A549 (cell line): ENCODE results near the gene PHF21A. TPM values are rescaled to one million over a fixed set of nuclear protein-coding genes. Genes with fewer than 3 reads are reported as not detected.
"Not testable (repeated sequence)": the region's sequence is repeated elsewhere in the genome, so short reads cannot be mapped to it uniquely, and the experiment has no call there.

ENCODE experiments used
- ATAC-seq, 2 experiments: fragments of 200-7000 bp in 1 of 2; fragments of >200 bp in 1 of 2; cut with Nextera tagmentation in 1 of 2; cut with Tn5 transposase in 1 of 2; 3 replicates each; pipeline versions ENCODE4 v1.8.0 to v1.9.1; 2018 to 2020; ENCODE audit warnings: mild to moderate bottlenecking in 1 of 2, moderate library complexity in 1 of 2
- CTCF ChIA-PET: fragments of 300-600 bp; sonication (Branson Sonifier 250); formaldehyde crosslinking; extraction: SDS; loops from one replicate; lab custom pipeline; 2021; ENCODE audit warnings: antibody characterized with exemption, inconsistent platforms; lab: Yijun Ruan, JAX
- POLR2A ChIA-PET: fragments of 350-600 bp; formaldehyde crosslinking; extraction: SDS; loops from one replicate; lab custom pipeline; 2021; ENCODE audit warnings: antibody characterized with exemption, inconsistent platforms; lab: Yijun Ruan, JAX
- DNase-seq, 2 experiments: peaks; one replicate each; pipeline versions ENCODE4 v3.0.0 to v3.0.0-alpha.2; 2011 to 2016; ENCODE audit warnings: low read depth in 1 of 2, low spot score in 1 of 2
- FAIRE-seq: peaks from 2 replicates; lab custom pipeline; 2011; peaks lifted over from hg19 to GRCh38; lab: Jason Lieb, UNC
- H3K27ac ChIP-seq, 2 experiments: fragments of >200 bp; sonication (Bioruptor Twin); formaldehyde crosslinking; 3 replicates each; pipeline ENCODE4 v1.5.1; 2016 to 2017
- H3K4me1 ChIP-seq: fragments of >200 bp; sonication (Bioruptor Twin); formaldehyde crosslinking; 3 replicates; pipeline ENCODE4 v1.6.1; 2016
- H3K4me2 ChIP-seq: fragments of >200 bp; sonication (Bioruptor Twin); formaldehyde crosslinking; 3 replicates; pipeline ENCODE4 v1.6.1; 2016
- H3K4me3 ChIP-seq: fragments of >200 bp; sonication (Bioruptor Twin); formaldehyde crosslinking; 3 replicates; pipeline ENCODE4 v1.5.1; 2016
- H3K9me3 ChIP-seq: fragments of >200 bp; sonication (Bioruptor Twin); formaldehyde crosslinking; 3 replicates; pipeline ENCODE4 v1.6.1; 2016
- FOSL2 ChIP-seq, 2 experiments: fragments of 450-650 bp in 1 of 2; fragments of >200 bp in 1 of 2; sonication (Bioruptor Twin) in 1 of 2; formaldehyde crosslinking; IDR thresholded peaks; 2 replicates each; pipeline versions ENCODE4 v1.5.0 to v1.6.1; 2016 to 2020; ENCODE audit warnings: mild to moderate bottlenecking in 1 of 2, moderate library complexity in 1 of 2
- HDAC2 ChIP-seq: fragments of 200-600 bp; sonication (generic); IDR thresholded peaks from 2 replicates; pipeline ENCODE4 v1.6.1; 2016
- HOXB5 ChIP-seq: fragments of 250-450 bp; sonication (Bioruptor Pico); IDR thresholded peaks from 2 replicates; pipeline ENCODE4 v1.5.0; 2020; ENCODE audit warnings: mild to moderate bottlenecking, moderate library complexity
- MAZ ChIP-seq: fragments of 150-350 bp; IDR thresholded peaks from 2 replicates; pipeline ENCODE4 v1.6.1; 2014; ENCODE audit warnings: antibody characterized with exemption, low read depth, low read length, borderline replicate concordance
- NPAS2 ChIP-seq: fragments of 250-450 bp; sonication (Bioruptor Pico); IDR thresholded peaks from 2 replicates; pipeline ENCODE4 v1.8.0; 2022; ENCODE audit warnings: mild to moderate bottlenecking, moderate library complexity, borderline replicate concordance
- PHF8 ChIP-seq: fragments of 200-600 bp; sonication (generic); IDR thresholded peaks from 2 replicates; pipeline ENCODE4 v1.6.1; 2016; ENCODE audit warnings: low read depth, mild to moderate bottlenecking, antibody characterized with exemption, moderate library complexity, borderline replicate concordance
- RARB ChIP-seq: fragments of 250-450 bp; sonication (Bioruptor Pico); IDR thresholded peaks from 2 replicates; pipeline ENCODE4 v1.8.0; 2021; ENCODE audit warnings: mild to moderate bottlenecking, moderate library complexity
- RFX5 ChIP-seq: fragments of 450-650 bp; IDR thresholded peaks from 2 replicates; pipeline ENCODE4 v1.7.1; 2014; ENCODE audit warnings: antibody characterized with exemption, mild to moderate bottlenecking, moderate library complexity
- TP53 ChIP-seq: fragments of 250-450 bp; sonication (Bioruptor Pico); IDR thresholded peaks from 2 replicates; pipeline ENCODE4 v1.5.0; 2021; ENCODE audit warnings: mild to moderate bottlenecking, moderate library complexity
- ZFP36 ChIP-seq: fragments of 450-650 bp; IDR thresholded peaks from 2 replicates; pipeline ENCODE4 v1.6.1; 2014; ENCODE audit warnings: borderline replicate concordance; ENCODE audit not compliant: partially characterized antibody
- ZNF302 ChIP-seq: fragments of 250-450 bp; sonication (Bioruptor Pico); IDR thresholded peaks from 2 replicates; pipeline ENCODE4 v1.9.0; 2021; ENCODE audit warnings: inconsistent platforms, mild to moderate bottlenecking, moderate library complexity
- WGBS: methylation state at CpG from one replicate; pipeline ENCODE4 v1.1.6; 2017; ENCODE audit errors: missing lambda C conversion rate; 5-methylcytosine and 5-hydroxymethylcytosine counted together
- polyA plus RNA-seq, 4 experiments: library from polyadenylated mRNA; depleted of rRNA in 3 of 4; stranded (reverse); fragments of >200 nt; fragmentation: RNase III in 1 of 4; extraction: RNeasy Plus Mini Kit Qiagen cat#74134 plus additional on column Dnase treatment in 1 of 4; gene quantifications; 2 replicates in 3 of 4; 3 replicates in 1 of 4; pipeline ENCODE4 v1.2.3, GENCODE V29; 2011 to 2017
- TF ChIP-seq, protein P1 (sequence below): fragments of >200 bp; sonication (Bioruptor Twin); formaldehyde crosslinking; IDR thresholded peaks from 2 replicates; pipeline ENCODE4 v1.6.1; 2016
- TF ChIP-seq, protein P2 (sequence below): fragments of 200-600 bp; sonication (generic); IDR thresholded peaks from 2 replicates; pipeline ENCODE4 v1.6.1; 2016; ENCODE audit warnings: antibody characterized with exemption, mild to moderate bottlenecking, moderate library complexity
- TF ChIP-seq, protein P3 (sequence below): fragments of >200 bp; sonication (Bioruptor Twin); formaldehyde crosslinking; IDR thresholded peaks from 3 replicates; pipeline ENCODE4 v1.5.1; 2016
- TF ChIP-seq, protein P4 (sequence below): fragments of >200 bp; sonication (Bioruptor Twin); formaldehyde crosslinking; IDR thresholded peaks from 3 replicates; pipeline ENCODE4 v1.6.1; 2016

Gene PHF21A
- polyA plus RNA-seq, 2 of the 4 experiments (the other 2 are of a cell fraction), result 20.0 to 31.9 TPM

DNA sequence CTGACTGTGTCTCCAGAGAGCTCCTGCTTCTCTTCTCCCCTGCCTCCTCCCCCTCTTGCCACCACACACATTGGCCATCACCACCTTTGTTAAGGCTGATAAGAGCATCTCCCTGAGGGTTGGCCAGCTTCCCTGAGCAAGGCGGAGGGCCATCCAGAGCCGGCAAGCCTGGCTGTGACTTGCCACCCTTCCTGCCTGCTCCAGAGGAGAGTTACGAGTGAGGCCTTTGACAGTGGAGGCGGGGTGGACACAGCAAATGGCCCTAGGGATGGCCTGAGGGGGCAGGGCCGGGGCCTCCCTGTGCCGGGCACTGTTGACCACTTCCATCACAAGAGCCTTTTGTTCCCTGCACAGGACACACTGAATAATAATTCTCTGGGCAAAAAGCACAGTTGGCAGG is 219.6 kb downstream of the PHF21A start (continued):
- no peak for TF ChIP-seq RFX5
- TF ChIP-seq MAZ, result no peak
- no peak for TF ChIP-seq ZNF302
- no peak for TF ChIP-seq TP53
- no peak for TF ChIP-seq FOSL2 (IDR thresholded peaks at IDR 0.05)
- no peak for TF ChIP-seq FOSL2 (CRISPR knock-in tag; IDR thresholded peaks at IDR 0.05)
- no peak for TF ChIP-seq ZFP36

GRCh38 chr11:45900916-45901617 is 220.2 kb downstream of the PHF21A start:
- Histone ChIP-seq H3K4me1 (peaks cover 12% of the 10 kb centered on the region; the same call in 2 of the 3 replicates), H3K27ac (no peak overlapping the region), H3K4me2 (peak overlapping the region; percentile 73), H3K4me3 (peak overlapping the region; percentile 57; the same call in 1 of the 3 replicates), H3K9me3 (no peaks in the 10 kb centered on the region)
- TF ChIP-seq, protein P1, sequence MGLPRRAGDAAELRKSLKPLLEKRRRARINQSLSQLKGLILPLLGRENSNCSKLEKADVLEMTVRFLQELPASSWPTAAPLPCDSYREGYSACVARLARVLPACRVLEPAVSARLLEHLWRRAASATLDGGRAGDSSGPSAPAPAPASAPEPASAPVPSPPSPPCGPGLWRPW, result no peak
- TF ChIP-seq, protein P2, sequence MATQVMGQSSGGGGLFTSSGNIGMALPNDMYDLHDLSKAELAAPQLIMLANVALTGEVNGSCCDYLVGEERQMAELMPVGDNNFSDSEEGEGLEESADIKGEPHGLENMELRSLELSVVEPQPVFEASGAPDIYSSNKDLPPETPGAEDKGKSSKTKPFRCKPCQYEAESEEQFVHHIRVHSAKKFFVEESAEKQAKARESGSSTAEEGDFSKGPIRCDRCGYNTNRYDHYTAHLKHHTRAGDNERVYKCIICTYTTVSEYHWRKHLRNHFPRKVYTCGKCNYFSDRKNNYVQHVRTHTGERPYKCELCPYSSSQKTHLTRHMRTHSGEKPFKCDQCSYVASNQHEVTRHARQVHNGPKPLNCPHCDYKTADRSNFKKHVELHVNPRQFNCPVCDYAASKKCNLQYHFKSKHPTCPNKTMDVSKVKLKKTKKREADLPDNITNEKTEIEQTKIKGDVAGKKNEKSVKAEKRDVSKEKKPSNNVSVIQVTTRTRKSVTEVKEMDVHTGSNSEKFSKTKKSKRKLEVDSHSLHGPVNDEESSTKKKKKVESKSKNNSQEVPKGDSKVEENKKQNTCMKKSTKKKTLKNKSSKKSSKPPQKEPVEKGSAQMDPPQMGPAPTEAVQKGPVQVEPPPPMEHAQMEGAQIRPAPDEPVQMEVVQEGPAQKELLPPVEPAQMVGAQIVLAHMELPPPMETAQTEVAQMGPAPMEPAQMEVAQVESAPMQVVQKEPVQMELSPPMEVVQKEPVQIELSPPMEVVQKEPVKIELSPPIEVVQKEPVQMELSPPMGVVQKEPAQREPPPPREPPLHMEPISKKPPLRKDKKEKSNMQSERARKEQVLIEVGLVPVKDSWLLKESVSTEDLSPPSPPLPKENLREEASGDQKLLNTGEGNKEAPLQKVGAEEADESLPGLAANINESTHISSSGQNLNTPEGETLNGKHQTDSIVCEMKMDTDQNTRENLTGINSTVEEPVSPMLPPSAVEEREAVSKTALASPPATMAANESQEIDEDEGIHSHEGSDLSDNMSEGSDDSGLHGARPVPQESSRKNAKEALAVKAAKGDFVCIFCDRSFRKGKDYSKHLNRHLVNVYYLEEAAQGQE, result no peak
- TF ChIP-seq ZNF302 (no peak), PHF8 (no peak), HDAC2 (no peak), RARB (no peak), TP53 (no peak), HOXB5 (CRISPR knock-in tag) (no peak), NPAS2 (no peak)
- TF ChIP-seq, protein P3, sequence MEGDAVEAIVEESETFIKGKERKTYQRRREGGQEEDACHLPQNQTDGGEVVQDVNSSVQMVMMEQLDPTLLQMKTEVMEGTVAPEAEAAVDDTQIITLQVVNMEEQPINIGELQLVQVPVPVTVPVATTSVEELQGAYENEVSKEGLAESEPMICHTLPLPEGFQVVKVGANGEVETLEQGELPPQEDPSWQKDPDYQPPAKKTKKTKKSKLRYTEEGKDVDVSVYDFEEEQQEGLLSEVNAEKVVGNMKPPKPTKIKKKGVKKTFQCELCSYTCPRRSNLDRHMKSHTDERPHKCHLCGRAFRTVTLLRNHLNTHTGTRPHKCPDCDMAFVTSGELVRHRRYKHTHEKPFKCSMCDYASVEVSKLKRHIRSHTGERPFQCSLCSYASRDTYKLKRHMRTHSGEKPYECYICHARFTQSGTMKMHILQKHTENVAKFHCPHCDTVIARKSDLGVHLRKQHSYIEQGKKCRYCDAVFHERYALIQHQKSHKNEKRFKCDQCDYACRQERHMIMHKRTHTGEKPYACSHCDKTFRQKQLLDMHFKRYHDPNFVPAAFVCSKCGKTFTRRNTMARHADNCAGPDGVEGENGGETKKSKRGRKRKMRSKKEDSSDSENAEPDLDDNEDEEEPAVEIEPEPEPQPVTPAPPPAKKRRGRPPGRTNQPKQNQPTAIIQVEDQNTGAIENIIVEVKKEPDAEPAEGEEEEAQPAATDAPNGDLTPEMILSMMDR, result no peak
- TF ChIP-seq, protein P4, sequence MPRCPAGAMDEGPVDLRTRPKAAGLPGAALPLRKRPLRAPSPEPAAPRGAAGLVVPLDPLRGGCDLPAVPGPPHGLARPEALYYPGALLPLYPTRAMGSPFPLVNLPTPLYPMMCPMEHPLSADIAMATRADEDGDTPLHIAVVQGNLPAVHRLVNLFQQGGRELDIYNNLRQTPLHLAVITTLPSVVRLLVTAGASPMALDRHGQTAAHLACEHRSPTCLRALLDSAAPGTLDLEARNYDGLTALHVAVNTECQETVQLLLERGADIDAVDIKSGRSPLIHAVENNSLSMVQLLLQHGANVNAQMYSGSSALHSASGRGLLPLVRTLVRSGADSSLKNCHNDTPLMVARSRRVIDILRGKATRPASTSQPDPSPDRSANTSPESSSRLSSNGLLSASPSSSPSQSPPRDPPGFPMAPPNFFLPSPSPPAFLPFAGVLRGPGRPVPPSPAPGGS, result no peak
- DNase-seq, result no peak
- 58% methylated on average over 8 of the region's 8 CpGs for WGBS
- no peak for FAIRE-seq
- ATAC-seq, result no peak
- ChIA-PET CTCF (interaction anchor here (0.7 to 1.1 kb wide), 2 partner anchors 10 to 17 kb away, joined by 3 to 4 read pairs; partner anchors contain the start of gene PEX16), POLR2A (no interaction called here)

- Histone ChIP-seq H3K27ac (peak overlapping the region; percentile 86 to 89), H3K4me1 (peaks cover 12% of the 10 kb centered on the region; the same call in 2 of the 3 replicates), H3K4me3 (peak overlapping the region; percentile 57), H3K4me2 (peak overlapping the region; percentile 73)
- DNase-seq, POLR2A ChIA-PET, FAIRE-seq, H3K9me3 ChIP-seq: not testable (repeated sequence)
- CTCF ChIA-PET, result interaction anchor here (0.7 kb wide), 1 partner anchor 9 kb away, joined by 4 read pairs; no protein-coding TSS in a partner anchor
- peak; percentile 6 to 9; a peak in 4 of 6 replicates for ATAC-seq
- 61% methylated on average over 7 of the region's 59 CpGs for WGBS
These were observed 221.0 kb downstream of the PHF21A start for GRCh38 chr11:45900175-45900800.
